ENCODE results near the gene RPS23. TPM values are rescaled to one million over a fixed set of nuclear protein-coding genes. Genes with fewer than 3 reads are reported as not detected.

The RPS23 gene
- total RNA-seq, 4 donors from 2014 or later, result 1,761 to 4,479 (median 3,421) TPM

DNA sequence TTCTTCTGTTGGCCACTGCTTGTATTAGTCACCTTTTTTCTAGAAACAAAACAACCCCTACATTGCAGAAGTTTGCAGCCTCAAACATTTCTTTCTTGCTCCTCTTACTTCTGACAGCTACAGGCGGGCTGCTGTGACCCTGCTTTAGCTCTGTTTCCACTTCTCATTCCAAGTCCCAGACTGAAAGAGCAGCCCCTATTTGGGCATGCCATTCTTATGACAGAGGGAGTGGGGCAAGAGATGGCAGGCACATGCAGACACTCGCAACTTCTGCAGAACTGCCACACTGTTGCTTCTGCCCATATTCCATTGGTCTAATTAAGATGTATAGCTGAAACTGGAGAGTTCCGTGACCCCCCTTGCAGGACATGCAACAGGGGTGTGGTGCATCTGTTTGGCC is 19.6 kb upstream of the RPS23 start:
- Histone ChIP-seq H3K36me3 (no peaks in the 10 kb centered on the region), H3K9me3 (no peaks in the 10 kb centered on the region), H3K4me1 (no peaks in the 10 kb centered on the region), H3K27me3 (no peaks in the 10 kb centered on the region), H3K4me3 (no peak overlapping the region), H3K27ac (no peak overlapping the region)
- DNase-seq (ENCODE audit: low spot score in 2 of 2), result no peak
- WGBS, result 59% methylated on average over 3 of the region's 3 CpGs
- TF ChIP-seq POLR2A (IDR thresholded peaks at IDR 0.05) (no peak), EP300 (IDR thresholded peaks at IDR 0.05) (no peak), POLR2AphosphoS5 (IDR thresholded peaks at IDR 0.05) (no peak)
- TF ChIP-seq, protein P1, sequence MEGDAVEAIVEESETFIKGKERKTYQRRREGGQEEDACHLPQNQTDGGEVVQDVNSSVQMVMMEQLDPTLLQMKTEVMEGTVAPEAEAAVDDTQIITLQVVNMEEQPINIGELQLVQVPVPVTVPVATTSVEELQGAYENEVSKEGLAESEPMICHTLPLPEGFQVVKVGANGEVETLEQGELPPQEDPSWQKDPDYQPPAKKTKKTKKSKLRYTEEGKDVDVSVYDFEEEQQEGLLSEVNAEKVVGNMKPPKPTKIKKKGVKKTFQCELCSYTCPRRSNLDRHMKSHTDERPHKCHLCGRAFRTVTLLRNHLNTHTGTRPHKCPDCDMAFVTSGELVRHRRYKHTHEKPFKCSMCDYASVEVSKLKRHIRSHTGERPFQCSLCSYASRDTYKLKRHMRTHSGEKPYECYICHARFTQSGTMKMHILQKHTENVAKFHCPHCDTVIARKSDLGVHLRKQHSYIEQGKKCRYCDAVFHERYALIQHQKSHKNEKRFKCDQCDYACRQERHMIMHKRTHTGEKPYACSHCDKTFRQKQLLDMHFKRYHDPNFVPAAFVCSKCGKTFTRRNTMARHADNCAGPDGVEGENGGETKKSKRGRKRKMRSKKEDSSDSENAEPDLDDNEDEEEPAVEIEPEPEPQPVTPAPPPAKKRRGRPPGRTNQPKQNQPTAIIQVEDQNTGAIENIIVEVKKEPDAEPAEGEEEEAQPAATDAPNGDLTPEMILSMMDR (IDR thresholded peaks at IDR 0.05), result no peak

DNA sequence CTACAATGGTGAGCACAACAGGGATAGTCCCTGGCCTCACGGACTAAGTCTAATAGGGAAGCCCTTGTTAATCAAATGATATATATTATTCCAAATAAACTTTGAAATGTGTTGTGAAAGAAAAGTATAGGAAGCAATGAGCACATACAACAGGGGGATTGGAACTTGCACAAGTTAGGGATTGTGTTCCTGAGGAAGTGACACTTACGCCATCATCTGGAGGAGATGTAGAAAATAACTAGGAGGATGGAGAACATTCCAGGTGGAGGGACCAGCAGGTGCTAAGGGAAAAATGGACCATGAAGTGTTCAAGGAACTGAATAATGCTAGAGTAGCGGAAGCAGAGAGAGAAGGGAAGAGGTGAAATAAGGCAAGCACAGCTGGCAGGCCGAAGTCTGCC is 18.8 kb upstream of the RPS23 start:
- H3K27ac ChIP-seq, result no peak overlapping the region
- no peaks in the 10 kb centered on the region for H3K9me3 ChIP-seq
- TF ChIP-seq, protein P1 (IDR thresholded peaks at IDR 0.05), result no peak
- TF ChIP-seq POLR2AphosphoS5 (IDR thresholded peaks at IDR 0.05) (no peak), POLR2A (IDR thresholded peaks at IDR 0.05) (no peak), EP300 (IDR thresholded peaks at IDR 0.05) (no peak)
- no peaks in the 10 kb centered on the region for H3K27me3 ChIP-seq
- no peak for DNase-seq (ENCODE audit: low spot score in 2 of 2)
- no peaks in the 10 kb centered on the region for H3K4me1 ChIP-seq
- no peak overlapping the region for H3K4me3 ChIP-seq
- 90% methylated on average over 4 of the region's 4 CpGs for WGBS
- no peaks in the 10 kb centered on the region for H3K36me3 ChIP-seq

DNA sequence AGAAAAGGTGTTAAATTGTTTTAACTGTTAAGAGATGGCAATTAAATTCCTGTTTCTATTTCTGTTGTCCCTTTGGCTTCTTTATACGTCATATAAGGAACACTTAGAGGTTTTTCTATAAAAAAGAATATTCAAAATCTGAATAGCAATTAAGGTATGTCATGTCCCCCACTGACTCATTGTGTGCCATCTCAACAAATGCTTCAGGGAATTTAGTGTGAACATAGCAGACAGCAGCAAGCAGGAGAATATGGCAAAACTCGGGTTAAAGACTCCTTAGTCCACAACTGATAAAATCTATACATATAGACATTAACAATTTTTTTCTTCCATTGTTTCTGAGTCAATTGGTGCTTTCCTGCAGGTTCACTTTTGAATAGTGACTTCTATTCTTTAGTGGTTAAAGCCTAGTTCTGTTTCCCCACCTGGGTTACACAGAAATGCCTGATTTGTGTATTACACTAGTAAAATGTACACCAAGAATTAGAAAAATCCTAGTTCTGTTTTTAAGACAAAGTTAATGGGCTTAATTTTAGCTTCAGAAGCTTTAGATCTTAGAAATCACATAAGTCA is 17.9 kb upstream of the RPS23 start:
- DNase-seq (ENCODE audit: low spot score in 2 of 2), result no peak
- 84% methylated on average over 2 of the region's 2 CpGs for WGBS
- TF ChIP-seq POLR2AphosphoS5 (IDR thresholded peaks at IDR 0.05) (no peak), POLR2A (IDR thresholded peaks at IDR 0.05) (no peak), EP300 (IDR thresholded peaks at IDR 0.05) (no peak)
- no peak overlapping the region for H3K4me3 ChIP-seq
- H3K4me1 ChIP-seq, result no peaks in the 10 kb centered on the region
- H3K27me3 ChIP-seq, result no peaks in the 10 kb centered on the region
- H3K9me3 ChIP-seq, result no peaks in the 10 kb centered on the region
- H3K36me3 ChIP-seq, result no peaks in the 10 kb centered on the region
- no peak overlapping the region for H3K27ac ChIP-seq

DNA sequence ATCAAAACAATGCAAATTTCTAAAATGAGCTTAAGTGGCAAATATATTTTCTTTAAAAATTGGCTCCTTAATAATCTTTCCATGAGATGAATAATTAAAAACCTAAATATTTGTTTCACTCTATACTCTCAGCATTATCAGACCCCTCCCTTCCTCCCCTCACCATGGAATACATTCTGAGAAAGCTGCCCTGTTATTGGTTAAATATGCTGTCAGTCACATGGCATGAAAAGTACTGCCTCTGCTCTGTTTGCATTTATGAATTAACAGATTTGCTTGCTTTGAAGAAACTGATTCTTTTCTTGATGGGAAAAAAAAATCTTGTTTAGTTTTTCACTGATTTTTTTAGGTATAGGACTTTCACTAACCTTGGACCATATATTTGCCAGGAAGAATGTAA is 17.0 kb upstream of the RPS23 start:
- Histone ChIP-seq H3K27me3 (no peaks in the 10 kb centered on the region), H3K4me3 (no peak overlapping the region), H3K36me3 (no peaks in the 10 kb centered on the region), H3K27ac (no peak overlapping the region), H3K9me3 (no peaks in the 10 kb centered on the region), H3K4me1 (no peaks in the 10 kb centered on the region)
- DNase-seq (ENCODE audit: low spot score in 2 of 2), result no peak
- TF ChIP-seq, protein P1 (IDR thresholded peaks at IDR 0.05), result no peak
- no peak for TF ChIP-seq POLR2A (IDR thresholded peaks at IDR 0.05)
- no peak for TF ChIP-seq POLR2AphosphoS5 (IDR thresholded peaks at IDR 0.05)

DNA sequence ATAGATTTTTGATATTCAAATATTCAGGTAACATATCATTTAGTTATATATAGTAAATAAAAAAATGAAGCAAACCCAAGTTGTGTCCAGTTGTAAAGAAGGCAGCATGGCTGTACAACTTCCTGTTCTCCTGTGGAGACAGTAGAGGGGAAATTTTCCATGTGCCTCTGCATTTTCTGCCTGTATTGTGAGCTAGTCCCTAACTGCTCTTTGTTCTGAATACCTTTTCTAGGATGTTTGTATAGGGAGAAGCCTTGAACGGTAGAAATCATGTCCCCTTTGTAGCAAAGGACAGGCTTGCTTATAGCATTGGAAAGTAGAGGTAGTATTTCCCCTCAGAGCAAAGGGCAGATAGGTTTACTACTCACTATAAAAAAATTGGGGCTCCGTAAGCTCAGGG is 13.3 kb upstream of the RPS23 start:
- H3K36me3 ChIP-seq, result no peaks in the 10 kb centered on the region
- TF ChIP-seq POLR2A (IDR thresholded peaks at IDR 0.05) (no peak), POLR2AphosphoS5 (IDR thresholded peaks at IDR 0.05) (no peak), EP300 (IDR thresholded peaks at IDR 0.05) (no peak)
- TF ChIP-seq, protein P1 (IDR thresholded peaks at IDR 0.05), result no peak
- no peak overlapping the region for H3K27ac ChIP-seq
- H3K9me3 ChIP-seq, result no peaks in the 10 kb centered on the region
- WGBS, result 78% methylated on average over 2 of the region's 2 CpGs
- H3K4me3 ChIP-seq, result no peak overlapping the region
- DNase-seq (ENCODE audit: low spot score in 2 of 2), result no peak
- H3K27me3 ChIP-seq, result no peaks in the 10 kb centered on the region
- no peaks in the 10 kb centered on the region for H3K4me1 ChIP-seq

DNA sequence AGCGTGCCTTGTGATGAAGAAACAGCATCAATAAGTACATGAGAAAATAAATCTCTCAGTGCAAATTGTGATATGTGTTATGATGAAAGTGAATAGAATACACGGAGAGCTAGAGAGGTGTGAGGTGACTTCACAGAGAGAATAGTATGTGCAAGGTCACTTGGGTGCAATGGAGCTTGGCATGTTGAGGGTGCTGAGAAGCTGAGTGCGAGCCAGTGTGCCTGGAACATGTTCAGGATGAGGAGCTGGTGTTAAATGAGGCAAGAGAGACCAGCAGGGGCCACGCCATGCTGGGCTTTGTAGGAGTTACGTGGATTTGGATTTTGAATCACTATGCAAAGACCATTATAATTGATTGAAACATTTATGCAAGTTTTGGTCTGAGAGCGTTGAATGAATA is 12.8 kb upstream of the RPS23 start:
- Histone ChIP-seq H3K27ac (no peak overlapping the region), H3K4me1 (no peaks in the 10 kb centered on the region), H3K27me3 (no peaks in the 10 kb centered on the region), H3K9me3 (no peaks in the 10 kb centered on the region), H3K36me3 (no peaks in the 10 kb centered on the region), H3K4me3 (no peak overlapping the region)
- no peak for DNase-seq (ENCODE audit: low spot score in 2 of 2)
- WGBS, result 94% methylated on average over 5 of the region's 6 CpGs
- TF ChIP-seq POLR2A (IDR thresholded peaks at IDR 0.05) (no peak), EP300 (IDR thresholded peaks at IDR 0.05) (no peak), POLR2AphosphoS5 (IDR thresholded peaks at IDR 0.05) (no peak)
- TF ChIP-seq, protein P1 (IDR thresholded peaks at IDR 0.05), result no peak
